NOMO-1 treated with dmso at 0.1 percent for 144 hours (cell line): Measurements from ENCODE around the gene BMI1.
"Not testable (repeated sequence)": the region's sequence is repeated elsewhere in the genome, so short reads cannot be mapped to it uniquely, and the experiment has no call there.

Experiments used
- DNase-seq: peaks from one replicate; lab custom pipeline; 2025; ENCODE audit not compliant: unreplicated experiment; lab: John Stamatoyannopoulos, UW

BMI1 gene

GRCh38 chr10:22320591-22321155, at the start of gene BMI1:
Gene BMI1, plus strand, starts transcription at chr10:22321099. Its CDS starts 5,351 bp downstream, at chr10:22326450.
- DNase-seq: no peak

- no peak for DNase-seq
These were observed 49.1 kb upstream of the BMI1 start for GRCh38 chr10:22271786-22272185.

- no peak for DNase-seq
These were observed 42.5 kb upstream of the BMI1 start for GRCh38 chr10:22278441-22278782.

GRCh38 chr10:22280078-22280477, 40.8 kb upstream of the BMI1 start:
- no peak for DNase-seq

GRCh38 chr10:22285130-22285529, 35.8 kb upstream of the BMI1 start:
- DNase-seq: no peak

- no peak for DNase-seq
These were observed 27.0 kb upstream of the BMI1 start for GRCh38 chr10:22293747-22294404.

GRCh38 chr10:22294694-22295093, 26.2 kb upstream of the BMI1 start:
- DNase-seq: no peak

- DNase-seq: no peak
These were observed 19.7 kb upstream of the BMI1 start for GRCh38 chr10:22301193-22301592.

- no peak for DNase-seq
These were observed 17.4 kb upstream of the BMI1 start for GRCh38 chr10:22303461-22303860.

GRCh38 chr10:22305721-22306120, 15.2 kb upstream of the BMI1 start:
- DNase-seq: no peak

GRCh38 chr10:22308390-22308789, 12.5 kb upstream of the BMI1 start:
- DNase-seq: no peak

- no peak for DNase-seq
These were observed 11.5 kb upstream of the BMI1 start for GRCh38 chr10:22309180-22310000.

GRCh38 chr10:22310012-22310411, 10.9 kb upstream of the BMI1 start:
- not testable (repeated sequence) for DNase-seq

GRCh38 chr10:22310928-22311327, 10.0 kb upstream of the BMI1 start:
- no peak for DNase-seq

- DNase-seq: peak; percentile 32
These were observed 6.0 kb upstream of the BMI1 start for GRCh38 chr10:22314852-22315251.

GRCh38 chr10:22315455-22316285, 5.2 kb upstream of the BMI1 start:
- no peak for DNase-seq

GRCh38 chr10:22316286-22317075, 4.4 kb upstream of the BMI1 start, which contains the start of gene COMMD3:
Gene COMMD3, plus strand, starts transcription at chr10:22316388. Its CDS starts 30 bp downstream, at chr10:22316418.
- DNase-seq: peak; percentile 74

- DNase-seq: no peak
These were observed 3.9 kb upstream of the BMI1 start for GRCh38 chr10:22317076-22317370.

- DNase-seq: no peak
These were observed 2.9 kb upstream of the BMI1 start for GRCh38 chr10:22317771-22318565.

GRCh38 chr10:22318772-22319171, 2.1 kb upstream of the BMI1 start:
- no peak for DNase-seq
